Fibroblast of skin of right biceps (primary cell): ENCODE results near the gene ARIH2.
A peak's percentile ranks its signal among the peaks of the same experiment; 100 is the strongest.

Source experiments
- DNase-seq: peaks from one replicate; pipeline ENCODE4 v3.0.0-alpha.2; 2013

Gene ARIH2

GRCh38 chr3:49021813-49022687 is 103.4 kb downstream of the ARIH2 start, which contains the start of gene NDUFAF3:
Gene NDUFAF3 (plus strand): TSS chr3:49022121. CDS start chr3:49022145, 24 bp downstream.
- peak; percentile 90 for DNase-seq

- no peak for DNase-seq
Observed at GRCh38 chr3:49022688-49023171, 104.1 kb downstream of the ARIH2 start.

GRCh38 chr3:49023775-49024174 is 105.1 kb downstream of the ARIH2 start:
- no peak for DNase-seq

DNA sequence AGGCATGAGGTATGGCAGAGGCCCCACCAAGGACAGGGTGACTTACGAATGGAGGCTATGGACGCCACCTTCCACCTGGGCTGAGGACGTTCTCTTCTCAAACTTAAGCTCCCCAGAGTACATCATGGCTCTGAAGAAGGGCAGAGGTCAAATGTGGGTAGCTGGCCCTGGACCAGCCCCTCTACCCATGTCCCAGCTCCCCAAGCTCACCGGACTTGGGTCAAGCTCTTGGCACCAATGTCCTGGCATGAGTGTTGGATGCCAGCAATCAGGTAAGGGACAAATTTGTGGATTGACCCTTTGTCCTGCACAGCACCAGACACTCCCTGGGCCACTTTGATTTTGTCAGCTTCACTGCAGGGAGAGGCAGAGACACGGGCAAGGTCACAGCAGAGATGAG is 105.8 kb downstream of the ARIH2 start:
- DNase-seq = no peak

DNA sequence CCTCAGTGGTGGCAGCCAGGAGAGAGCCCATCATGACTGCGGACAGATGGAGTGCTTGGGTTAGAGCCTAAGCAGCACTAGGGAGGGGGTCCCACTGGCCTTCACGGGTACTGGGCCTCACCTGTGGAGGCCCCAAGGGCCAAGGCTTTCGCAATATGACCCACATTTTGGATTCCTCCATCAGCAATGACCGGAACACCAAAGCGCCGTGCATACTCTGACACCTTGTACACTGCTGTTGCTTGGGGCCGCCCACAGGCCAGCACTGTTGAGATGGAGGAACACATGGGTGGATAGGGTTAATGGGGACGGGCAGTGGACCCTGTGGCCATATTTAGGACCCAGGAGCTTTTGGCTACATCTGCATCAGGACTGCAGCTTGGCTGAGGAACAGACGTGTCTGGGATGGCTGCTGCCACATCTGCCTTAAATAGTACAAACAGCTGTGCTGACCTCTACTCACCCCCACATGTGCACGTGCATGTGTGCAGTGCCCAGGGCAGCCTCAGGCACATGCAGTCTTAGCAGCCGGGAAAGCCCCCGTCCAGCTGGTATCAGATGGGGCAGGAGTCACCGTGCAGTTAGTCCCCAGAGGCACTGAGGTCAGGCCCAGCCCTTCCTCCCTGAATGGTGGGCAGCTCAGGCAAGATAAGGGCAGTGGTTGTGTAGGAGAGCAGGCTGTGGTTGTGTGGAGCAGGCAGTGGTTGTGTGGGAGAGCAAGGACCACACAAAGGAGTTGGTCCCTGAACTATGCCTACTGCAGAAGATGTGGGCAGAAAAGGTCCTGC is 106.6 kb downstream of the ARIH2 start:
- no peak for DNase-seq

- no peak for DNase-seq
Observed at GRCh38 chr3:49025793-49026520, 107.3 kb downstream of the ARIH2 start.

DNA sequence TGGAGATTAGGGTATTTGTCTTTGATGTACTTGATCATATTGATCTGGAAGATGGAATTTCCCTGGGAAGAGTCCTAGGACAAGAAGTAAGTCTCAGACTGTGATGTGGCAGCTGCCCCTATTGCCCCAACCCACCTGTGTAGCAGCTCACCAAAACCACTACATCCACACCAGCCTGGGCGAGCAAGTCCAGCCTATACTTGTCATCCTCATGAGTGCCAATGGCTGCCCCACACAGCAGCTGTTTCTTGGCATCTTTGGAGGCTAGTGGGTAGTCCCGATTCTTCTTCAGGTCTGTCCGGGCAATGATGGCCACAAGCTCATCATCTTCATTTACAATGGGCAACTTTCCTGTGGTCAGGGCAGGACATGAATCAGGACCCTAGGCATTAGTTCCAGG is 107.9 kb downstream of the ARIH2 start:
- DNase-seq = no peak

DNA sequence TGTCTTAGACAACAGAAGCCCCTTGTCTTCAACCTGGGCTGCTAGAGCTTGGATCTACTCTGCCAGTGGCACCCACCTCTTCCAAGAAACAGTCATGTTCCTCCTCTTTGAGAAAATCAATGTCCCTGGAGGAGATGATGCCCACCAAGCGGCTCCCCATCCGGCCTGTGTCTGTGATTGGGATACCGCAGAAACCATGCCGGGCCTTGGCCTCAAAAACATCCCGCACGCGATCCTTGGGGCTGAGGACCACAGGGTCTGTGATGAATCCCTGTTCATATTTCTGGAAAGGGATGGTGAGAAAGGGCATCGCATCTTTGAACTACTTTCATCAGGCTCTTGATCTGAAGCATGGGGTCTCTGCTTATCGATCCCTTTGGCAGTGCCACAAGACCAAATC is 109.0 kb downstream of the ARIH2 start:
- DNase-seq = no peak

GRCh38 chr3:49028298-49028672 is 109.6 kb downstream of the ARIH2 start:
- DNase-seq = no peak

DNA sequence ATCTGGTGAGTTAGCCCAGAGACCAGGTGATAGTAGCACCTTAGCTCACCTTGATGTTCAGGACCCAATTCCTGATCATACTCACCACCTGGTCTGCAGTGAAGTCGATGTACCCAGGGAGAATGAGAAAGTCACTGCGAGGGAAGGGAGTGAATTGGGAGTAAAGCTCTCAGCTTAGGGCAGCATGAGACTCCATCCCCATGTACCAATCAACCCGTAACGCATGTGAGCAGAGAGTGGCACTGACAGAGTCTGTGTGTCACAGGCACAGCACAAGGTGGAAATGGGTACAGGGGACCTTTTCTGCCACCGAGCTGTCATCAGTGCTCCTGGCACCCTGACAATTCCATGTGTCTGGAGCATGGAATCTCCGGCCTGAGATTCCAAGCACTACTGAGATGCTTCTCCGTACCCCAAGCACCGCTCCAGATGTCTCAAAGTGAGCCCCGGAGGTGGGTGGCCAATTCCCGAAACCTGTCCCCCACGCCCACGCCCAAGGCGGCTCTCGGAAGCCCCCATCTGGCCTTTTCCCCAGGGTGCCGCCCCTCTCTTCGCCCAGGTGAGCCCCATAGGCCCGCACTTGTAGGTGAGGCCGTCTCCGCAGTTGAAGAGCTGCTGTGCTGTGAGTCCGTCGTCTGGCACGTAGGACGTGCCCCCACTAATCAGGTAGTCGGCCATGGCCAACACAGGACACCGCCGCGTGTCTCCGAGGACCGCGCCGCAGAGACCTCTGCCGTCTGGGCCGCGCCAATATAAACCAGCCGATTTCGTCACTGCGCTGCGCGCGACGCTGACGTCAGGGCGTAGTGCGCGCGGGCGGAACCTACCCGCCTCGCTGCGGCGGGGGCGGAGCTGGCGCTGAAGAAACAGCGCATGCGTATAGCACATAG is 110.3 kb downstream of the ARIH2 start, which contains the start of gene IMPDH2:
IMPDH2 (minus strand) TSS at position 726 of the 890 bp plus-strand sequence; CDS start at position 678, 48 bp downstream.
- DNase-seq = peak; percentile 92

GRCh38 chr3:49029563-49029884 is 110.9 kb downstream of the ARIH2 start:
- no peak for DNase-seq

DNA sequence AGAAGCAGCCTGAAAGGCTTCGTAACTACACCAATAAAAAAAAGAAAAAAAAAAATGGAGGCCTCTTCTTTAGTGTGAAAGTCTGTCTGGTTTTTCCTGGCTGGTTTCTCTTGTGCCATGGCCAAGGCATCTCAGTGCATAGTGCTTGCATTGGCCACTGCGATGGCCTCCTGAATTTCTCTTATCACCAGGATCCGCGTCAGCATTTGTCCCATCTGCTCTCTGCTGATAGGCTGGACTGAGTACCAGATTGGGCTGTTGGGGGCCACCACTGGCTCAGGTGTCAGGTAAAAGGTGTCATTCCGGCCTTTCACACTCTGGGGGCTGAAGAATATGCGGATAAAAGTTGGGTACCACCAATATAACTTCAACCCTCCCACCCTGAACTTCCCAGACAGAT is 111.7 kb downstream of the ARIH2 start:
- DNase-seq = no peak

- no peak for DNase-seq
Observed at GRCh38 chr3:49032646-49033304, 114.1 kb downstream of the ARIH2 start.

DNA sequence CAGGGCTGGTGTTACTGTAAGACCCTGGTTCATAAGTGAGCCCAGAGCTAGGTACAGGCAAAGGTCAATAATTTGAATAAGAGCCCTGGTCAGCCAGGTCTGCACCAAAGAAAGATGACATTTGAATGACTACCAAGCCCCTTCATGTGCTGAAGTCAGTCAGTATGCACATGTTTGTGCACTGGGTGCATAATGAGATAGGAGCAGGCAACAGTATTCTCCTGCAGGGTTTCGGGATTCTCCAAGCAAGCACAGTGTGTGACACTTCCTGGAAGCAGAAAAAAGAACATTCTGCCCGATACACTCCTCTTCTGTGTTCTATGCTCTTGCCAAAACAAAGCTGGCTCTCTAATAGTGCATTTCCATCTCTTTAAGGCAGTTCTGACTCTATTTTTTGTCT is 116.0 kb downstream of the ARIH2 start:
- no peak for DNase-seq

DNA sequence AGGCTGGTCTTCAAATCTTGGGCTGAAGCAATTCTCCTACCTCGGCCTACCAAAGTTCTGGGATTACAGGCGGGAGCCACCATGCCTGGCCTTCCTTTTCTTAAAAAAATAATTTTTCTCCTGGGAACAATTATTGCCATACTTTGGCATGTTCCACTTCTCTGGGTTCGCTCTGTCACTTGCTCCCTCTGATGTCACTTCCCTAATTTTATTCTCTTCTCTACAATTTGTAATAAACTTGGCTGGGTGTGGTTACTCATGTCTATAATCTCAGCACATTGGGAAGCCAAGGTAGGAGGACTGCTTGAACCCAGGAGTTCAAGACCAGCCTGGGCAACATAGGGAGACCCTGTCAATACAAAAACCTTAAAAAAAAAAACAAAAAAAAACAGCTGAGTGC is 116.6 kb downstream of the ARIH2 start:
- no peak for DNase-seq
